SK-N-SH treated with all-trans-retinoic acid at 6 μM for 48 hours (cell line): ENCODE results near the gene P2RX2.

Experiments used
- ARNTL ChIP-seq: fragments of 450-650 bp; formaldehyde crosslinking; IDR thresholded peaks from 2 replicates; pipeline ENCODE4 v1.5.0; 2020; ENCODE audit warnings: low read depth, mild to moderate bottlenecking, moderate library complexity, borderline replicate concordance
- CREB5 ChIP-seq: fragments of 250-450 bp; sonication (Bioruptor Pico); IDR thresholded peaks from 2 replicates; pipeline ENCODE4 v1.5.1; 2020; ENCODE audit warnings: low read depth, mild to moderate bottlenecking, moderate library complexity
- CSDC2 ChIP-seq: fragments of 250-450 bp; sonication (Bioruptor Pico); IDR thresholded peaks from 2 replicates; pipeline ENCODE4 v1.5.0; 2020; ENCODE audit warnings: mild to moderate bottlenecking, moderate library complexity
- CSRNP3 ChIP-seq: fragments of 250-450 bp; sonication (Bioruptor Pico); IDR thresholded peaks from 2 replicates; pipeline ENCODE4 v1.5.1; 2021; ENCODE audit warnings: mild to moderate bottlenecking, moderate library complexity
- OSR1 ChIP-seq: fragments of 250-450 bp; sonication (Bioruptor Pico); IDR thresholded peaks from 2 replicates; pipeline ENCODE4 v1.8.0; 2022; ENCODE audit warnings: moderate library complexity, mild to moderate bottlenecking, inconsistent platforms
- POU6F1 ChIP-seq: fragments of 250-450 bp; sonication (Bioruptor Pico); IDR thresholded peaks from 2 replicates; pipeline ENCODE4 v1.8.0; 2021; ENCODE audit warnings: low read depth, mild to moderate bottlenecking, moderate library complexity, borderline replicate concordance
- TCF4 ChIP-seq: fragments of 250-450 bp; sonication (Bioruptor Pico); IDR thresholded peaks from 2 replicates; pipeline ENCODE4 v1.8.0; 2021; ENCODE audit warnings: mild to moderate bottlenecking, moderate library complexity, borderline replicate concordance
- TOX ChIP-seq: fragments of 250-450 bp; sonication (Bioruptor Pico); IDR thresholded peaks from 2 replicates; pipeline ENCODE4 v1.8.0; 2021; ENCODE audit warnings: mild to moderate bottlenecking, moderate library complexity, borderline replicate concordance
- TSHZ2 ChIP-seq: fragments of 250-450 bp; sonication (Bioruptor Pico); IDR thresholded peaks from 2 replicates; pipeline ENCODE4 v1.5.0; 2020; ENCODE audit warnings: mild to moderate bottlenecking, moderate library complexity
- ZFP30 ChIP-seq: fragments of 450-650 bp; formaldehyde crosslinking; IDR thresholded peaks from 2 replicates; pipeline ENCODE4 v1.5.0; 2022; ENCODE audit warnings: mild to moderate bottlenecking, moderate library complexity
- ZNF565 ChIP-seq: fragments of 450-650 bp; formaldehyde crosslinking; conservative IDR thresholded peaks from 2 replicates; pipeline ENCODE4 v1.5.0; 2020; ENCODE audit warnings: low read depth, mild to moderate bottlenecking, moderate library complexity
- ZNF8 ChIP-seq: fragments of 450-650 bp; formaldehyde crosslinking; IDR thresholded peaks from 2 replicates; pipeline ENCODE4 v1.5.0; 2020; ENCODE audit warnings: mild to moderate bottlenecking, moderate library complexity

- TF ChIP-seq CSRNP3 (CRISPR knock-in tag) (no peak), ZFP30 (CRISPR knock-in tag) (no peak), TSHZ2 (CRISPR knock-in tag) (no peak), CSDC2 (CRISPR knock-in tag) (no peak), POU6F1 (no peak), CREB5 (no peak), ZNF565 (no peak), TOX (CRISPR knock-in tag) (no peak), OSR1 (CRISPR knock-in tag) (no peak), ZNF8 (no peak), ARNTL (CRISPR knock-in tag) (no peak), TCF4 (CRISPR knock-in tag) (no peak)
Measured at GRCh38 chr12:132623072-132623869, 4.7 kb downstream of the P2RX2 start.
